GM15510 (cell line): ENCODE results near the gene TRRAP.

Experiments used
- POLR2A ChIP-seq: IDR thresholded peaks from 3 replicates; pipeline ENCODE4 v1.6.1; 2011; ENCODE audit warnings: borderline replicate concordance; ENCODE audit not compliant: insufficient read length; ENCODE audit errors: extremely low read depth

The TRRAP gene

GRCh38 chr7:99027841-99028240 lies 149.5 kb downstream of the TRRAP start:
- no peak for TF ChIP-seq POLR2A

GRCh38 chr7:99028261-99028973 lies 150.1 kb downstream of the TRRAP start:
- no peak for TF ChIP-seq POLR2A

- TF ChIP-seq POLR2A, result no peak
Observed at GRCh38 chr7:99029466-99030435, 151.4 kb downstream of the TRRAP start.

- no peak for TF ChIP-seq POLR2A
Observed at GRCh38 chr7:99030457-99030856, 152.1 kb downstream of the TRRAP start.

- no peak for TF ChIP-seq POLR2A
Observed at GRCh38 chr7:99030951-99031350, 152.6 kb downstream of the TRRAP start.

GRCh38 chr7:99031496-99031895 lies 153.2 kb downstream of the TRRAP start:
- TF ChIP-seq POLR2A, result no peak

GRCh38 chr7:99032928-99033327 lies 154.6 kb downstream of the TRRAP start:
- TF ChIP-seq POLR2A, result no peak

- no peak for TF ChIP-seq POLR2A
Observed at GRCh38 chr7:99033765-99034164, 155.4 kb downstream of the TRRAP start.

- no peak for TF ChIP-seq POLR2A
Observed at GRCh38 chr7:99034932-99035722, 156.8 kb downstream of the TRRAP start.

- TF ChIP-seq POLR2A, result no peak
Observed at GRCh38 chr7:99035723-99036545, 157.6 kb downstream of the TRRAP start.

GRCh38 chr7:99036546-99037111 lies 158.3 kb downstream of the TRRAP start:
- TF ChIP-seq POLR2A, result no peak

- TF ChIP-seq POLR2A, result no peak
Observed at GRCh38 chr7:99037327-99037940, 159.1 kb downstream of the TRRAP start.

- TF ChIP-seq POLR2A, result no peak
Observed at GRCh38 chr7:99038086-99038855, 159.9 kb downstream of the TRRAP start.

- TF ChIP-seq POLR2A, result no peak
Observed at GRCh38 chr7:99039384-99039891, 161.1 kb downstream of the TRRAP start.
